HG03565 (cell line): ENCODE measurements around the gene PDCD4.
A peak's percentile ranks its signal among the peaks of the same experiment; 100 is the strongest.

ENCODE experiments used
- ATAC-seq: cut with Tn5 transposase; IDR thresholded peaks from one replicate; pipeline ENCODE4 v1.9.1; 2021; ENCODE audit warnings: mild to moderate bottlenecking, moderate library complexity; ENCODE audit not compliant: unreplicated experiment

PDCD4 gene

GRCh38 chr10:110918269-110918642, 46.5 kb downstream of the PDCD4 start:
- no peak for ATAC-seq

- ATAC-seq = peak; percentile 75
Observed at GRCh38 chr10:110918643-110919348, 47.1 kb downstream of the PDCD4 start, which contains the start of gene BBIP1. Gene BBIP1, minus strand, starts transcription at chr10:110919180. Its CDS starts 1,023 bp downstream, at chr10:110918157.

DNA sequence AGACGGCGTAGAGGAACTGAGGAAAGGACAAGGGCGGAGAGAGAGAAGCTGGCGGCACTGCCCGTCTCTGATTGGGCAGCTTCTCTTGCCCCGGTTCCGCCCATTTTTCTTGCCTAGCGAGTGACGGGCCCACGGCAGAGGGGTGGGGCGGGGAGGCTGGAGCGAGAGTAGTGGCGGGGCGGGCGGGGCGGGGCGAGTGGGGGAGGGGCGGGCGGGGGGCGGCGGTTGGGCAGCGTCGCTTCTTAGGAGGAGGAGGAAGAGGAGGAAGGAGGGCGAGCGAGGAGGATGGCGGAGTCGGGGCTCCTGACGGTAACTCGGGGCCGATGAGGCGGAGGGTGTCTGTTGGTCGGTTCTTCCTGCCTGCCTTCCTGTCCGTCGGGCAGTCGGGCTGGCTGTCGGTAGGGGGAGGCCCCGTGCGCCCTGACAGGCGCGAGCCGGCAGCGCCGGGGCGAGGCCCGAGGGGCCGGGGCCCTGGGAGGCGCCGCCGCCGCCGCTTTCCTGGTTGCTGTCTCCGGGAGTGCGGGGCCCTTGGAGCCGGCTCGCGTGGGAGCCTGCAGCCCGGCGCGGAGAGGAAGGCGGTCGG, 47.7 kb downstream of the PDCD4 start, which contains the start of gene SHOC2:
SHOC2 (plus strand) TSS at position 256 of the 583 bp plus-strand sequence. CDS start 44,755 bp downstream, outside the sequence.
- peak; percentile 4 for ATAC-seq

- ATAC-seq = peak; percentile 28
Observed at GRCh38 chr10:110919971-110920881, 48.5 kb downstream of the PDCD4 start.

DNA sequence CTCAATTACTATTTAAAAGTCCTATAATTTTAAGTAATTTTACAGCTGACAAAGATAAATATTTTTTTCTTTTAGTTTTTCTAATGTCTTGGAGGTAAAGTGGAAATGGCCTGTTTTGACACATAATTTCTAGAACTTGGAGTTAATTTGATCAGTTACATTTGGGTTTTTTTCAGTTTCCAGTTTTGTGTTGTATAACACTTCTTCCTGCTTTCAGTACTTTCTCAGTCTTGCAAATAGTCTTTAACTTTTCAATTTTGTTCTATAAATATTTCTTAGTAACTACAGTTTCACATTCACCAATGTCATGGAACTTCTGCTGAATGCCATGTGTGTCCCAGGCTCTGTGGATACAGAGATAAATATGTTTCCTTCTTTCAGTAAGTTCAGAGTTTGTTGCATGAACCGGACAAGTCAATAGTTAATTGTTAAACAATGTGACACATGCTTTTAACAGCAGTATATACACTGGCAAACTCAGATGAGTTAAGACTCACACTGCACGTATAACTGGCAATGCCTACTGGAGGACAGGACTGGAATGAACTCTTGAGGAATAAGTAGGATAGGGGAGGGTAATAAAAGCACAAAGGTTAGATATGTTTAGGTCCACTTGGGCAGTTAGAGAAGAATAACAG, 52.2 kb downstream of the PDCD4 start:
- no peak for ATAC-seq

- no peak for ATAC-seq
Observed at GRCh38 chr10:110927461-110927860, 55.7 kb downstream of the PDCD4 start.

DNA sequence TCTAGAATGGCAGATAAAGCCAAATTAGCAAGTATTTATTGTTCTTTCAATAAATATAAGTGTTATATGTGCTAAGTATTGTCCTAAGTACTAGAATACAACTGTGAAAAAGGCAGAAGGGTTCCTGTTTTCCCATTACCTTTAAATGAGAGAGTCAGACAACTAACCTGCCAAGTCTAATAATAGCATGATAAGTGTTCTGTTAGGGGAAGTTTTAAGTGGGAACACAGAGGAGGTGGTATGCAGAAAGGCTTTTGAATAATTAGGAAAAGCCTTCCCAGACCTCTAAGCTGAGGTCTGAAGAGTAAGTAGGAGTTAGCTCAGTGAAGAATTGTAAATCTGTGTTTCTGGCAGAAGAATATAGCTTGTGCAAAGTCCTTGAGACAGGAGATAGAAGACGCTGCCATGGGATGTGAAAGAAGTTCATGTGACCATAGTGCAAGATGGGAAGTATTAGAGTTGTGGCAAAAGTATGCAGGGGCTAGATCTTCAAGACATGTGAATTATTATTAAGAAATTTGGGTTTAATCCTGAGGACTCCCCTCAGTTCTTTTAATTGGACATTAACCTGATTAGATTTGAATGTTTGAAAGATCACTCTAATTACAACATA, 60.1 kb downstream of the PDCD4 start:
- no peak for ATAC-seq

DNA sequence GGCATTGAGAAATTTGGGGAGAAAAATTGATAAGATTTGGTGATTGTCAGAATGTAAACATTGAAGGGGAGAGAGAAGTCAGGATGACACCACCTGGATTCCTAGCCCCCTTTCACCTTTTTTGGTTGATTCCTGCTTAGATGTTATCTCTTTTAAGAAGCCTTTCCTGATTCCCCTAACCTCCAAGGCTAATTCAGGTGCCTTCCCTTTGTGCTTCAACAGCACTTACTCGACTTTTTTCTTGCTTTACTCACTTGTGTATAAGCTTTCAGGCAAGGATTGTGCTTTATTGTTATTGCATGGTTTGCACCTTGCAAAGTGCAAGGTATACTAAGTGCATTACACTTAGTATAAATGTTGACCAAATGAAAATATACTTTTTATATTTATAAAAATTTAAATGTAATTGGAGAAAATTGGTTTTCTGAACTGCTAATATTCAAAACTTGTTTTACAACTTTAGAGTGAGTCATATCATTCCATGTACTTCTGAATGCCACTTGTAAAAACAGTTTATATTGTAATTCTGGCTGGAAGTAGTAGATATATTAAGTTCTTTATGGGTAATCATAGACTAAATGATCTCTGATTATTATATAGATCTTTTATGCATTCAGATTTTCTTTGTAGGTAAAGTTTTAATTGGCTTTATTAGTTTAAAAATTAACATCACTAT, 60.9 kb downstream of the PDCD4 start:
- ATAC-seq = no peak

DNA sequence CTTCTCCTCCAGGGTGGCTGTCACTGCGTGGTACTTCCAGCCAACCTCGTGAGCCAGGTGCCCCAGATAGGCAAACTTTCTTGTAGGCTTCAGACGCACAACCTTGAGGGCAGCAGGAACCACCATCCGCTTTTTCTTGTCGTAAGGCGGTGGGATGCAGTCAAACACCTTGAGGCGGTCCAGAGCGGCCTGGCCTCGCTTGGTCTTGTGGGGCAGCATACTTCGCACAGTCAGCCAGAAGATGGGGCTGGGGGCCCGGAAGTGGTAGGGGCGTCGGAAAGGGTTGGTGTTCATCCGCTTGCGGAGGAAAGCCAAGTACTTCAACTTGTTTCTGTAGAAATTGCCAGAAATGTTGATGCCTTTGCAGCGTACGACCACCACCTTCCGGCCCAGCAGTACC, 65.0 kb downstream of the PDCD4 start:
- no peak for ATAC-seq

GRCh38 chr10:110939419-110939818, 67.7 kb downstream of the PDCD4 start:
- no peak for ATAC-seq

GRCh38 chr10:110944792-110945396, 73.2 kb downstream of the PDCD4 start:
- ATAC-seq = no peak

GRCh38 chr10:110946496-110946895, 74.8 kb downstream of the PDCD4 start:
- ATAC-seq = no peak

DNA sequence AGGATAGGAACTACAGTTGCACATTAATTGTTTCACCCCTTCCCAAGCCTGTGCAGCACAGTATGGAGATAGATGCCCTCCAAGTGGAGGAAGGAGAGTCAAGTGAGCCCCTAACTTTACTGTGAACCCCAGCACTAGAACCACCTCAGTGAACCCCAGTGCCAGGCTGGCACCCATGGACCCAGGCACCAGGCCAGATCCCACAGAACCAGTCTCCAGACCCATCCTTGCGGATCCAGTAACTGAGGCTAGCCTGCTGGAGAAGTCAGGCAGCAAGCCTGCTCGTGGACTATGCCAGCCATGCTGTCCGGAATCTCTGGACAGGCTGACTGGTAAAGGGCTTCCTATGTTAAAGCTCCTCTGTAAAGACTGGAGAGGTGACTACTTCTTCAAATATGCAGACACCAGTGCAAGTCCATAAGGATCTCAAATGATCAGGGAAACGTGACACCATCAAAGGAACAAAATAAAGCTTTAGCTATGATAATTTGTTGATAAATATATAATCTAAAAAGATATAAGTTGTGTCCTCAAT, 75.4 kb downstream of the PDCD4 start:
- no peak for ATAC-seq
